Measurements from ENCODE around the gene SYT2. TPM values are rescaled to one million over a fixed set of nuclear protein-coding genes. Genes with fewer than 3 reads are reported as not detected.
"Not testable (repeated sequence)": the region's sequence is repeated elsewhere in the genome, so short reads cannot be mapped to it uniquely, and the experiment has no call there.

SYT2 gene
- total RNA-seq, 2 donors from 2014 or later, result not detected

- intact Hi-C loops (cut with DNase I), result loop anchor here in 1 of 2 donors (10.0 kb wide), 1 partner anchor 55 kb away; no protein-coding TSS in a partner anchor
- no peak for DNase-seq (ENCODE audit: low spot score)
Measured at GRCh38 chr1:202569393-202570322, 140.6 kb downstream of the SYT2 start.

GRCh38 chr1:202568826-202569225 lies 141.4 kb downstream of the SYT2 start:
- intact Hi-C loops (cut with DNase I), result loop anchor here in 1 of 2 donors (10.0 kb wide), 1 partner anchor 54 kb away; no protein-coding TSS in a partner anchor
- DNase-seq (ENCODE audit: low spot score), result no peak

GRCh38 chr1:202568410-202568809 lies 141.8 kb downstream of the SYT2 start:
- no peak for DNase-seq (ENCODE audit: low spot score)
- intact Hi-C loops (cut with DNase I), result loop anchor here in 1 of 2 donors (10.0 kb wide), 1 partner anchor 54 kb away; no protein-coding TSS in a partner anchor

GRCh38 chr1:202567738-202568137 lies 142.5 kb downstream of the SYT2 start:
- intact Hi-C loops (cut with DNase I), result loop anchor here in 1 of 2 donors (10.0 kb wide), 1 partner anchor 53 kb away; no protein-coding TSS in a partner anchor
- DNase-seq (ENCODE audit: low spot score), result no peak

DNA sequence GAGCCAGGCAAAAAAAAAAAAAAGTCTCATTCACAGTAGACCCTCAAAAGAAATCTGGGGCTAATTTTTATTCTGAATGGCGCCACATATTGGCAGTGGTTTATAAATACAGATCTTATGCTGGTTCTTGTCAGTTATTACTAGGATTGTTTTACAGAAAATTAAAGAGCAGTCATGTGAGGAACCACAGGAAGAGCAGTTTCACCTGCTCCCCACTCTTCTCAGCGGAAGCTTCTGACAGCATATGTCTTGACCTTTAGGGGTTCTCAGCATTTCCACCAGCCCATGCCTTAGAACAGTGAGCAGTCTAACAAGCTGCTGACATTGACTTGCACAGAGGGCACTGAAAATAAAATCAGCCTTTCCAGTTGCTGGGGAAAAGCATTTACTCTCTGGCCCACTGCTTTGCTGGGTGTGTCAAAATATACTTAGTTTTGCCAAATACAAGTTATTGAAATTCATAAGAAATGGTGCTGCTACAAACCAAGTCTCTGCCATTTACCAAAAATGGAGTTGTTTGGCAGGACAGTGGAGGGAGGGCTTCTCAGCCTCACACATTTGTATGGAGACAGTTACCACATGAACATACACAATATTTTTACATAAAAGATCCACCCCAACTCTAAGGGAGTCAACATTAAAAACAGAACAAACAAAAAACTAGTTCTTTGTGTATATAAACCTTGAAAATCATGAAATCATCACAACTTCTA lies 144.2 kb downstream of the SYT2 start:
- intact Hi-C loops (cut with DNase I), result loop anchor here in 1 of 2 donors (10.0 kb wide), 1 partner anchor 51 kb away; no protein-coding TSS in a partner anchor
- DNase-seq (ENCODE audit: low spot score), result no peak

- no peak for DNase-seq (ENCODE audit: low spot score)
- intact Hi-C loops (cut with DNase I), result loop anchor here in 1 of 2 donors (10.0 kb wide), 1 partner anchor 50 kb away; no protein-coding TSS in a partner anchor
Measured at GRCh38 chr1:202564958-202565495, 145.2 kb downstream of the SYT2 start.

DNA sequence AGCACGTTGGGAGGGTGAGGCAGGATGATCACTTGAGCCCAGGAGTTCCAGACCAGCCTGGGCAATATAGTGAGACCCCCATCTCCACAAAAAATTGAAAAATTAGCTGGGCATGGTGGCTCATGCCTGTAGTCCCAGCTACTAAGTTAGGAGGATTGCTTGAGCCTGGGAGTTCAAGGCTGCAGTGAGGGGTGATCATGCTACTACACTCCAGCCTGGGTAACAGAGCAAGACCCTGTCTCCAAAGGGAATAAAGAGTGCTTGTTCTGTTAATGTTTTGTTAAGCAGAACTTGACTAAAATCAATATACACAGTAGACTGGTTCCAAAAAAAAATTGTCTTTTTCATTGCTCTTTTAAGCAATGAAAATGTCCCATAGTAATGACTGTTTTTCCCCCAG lies 146.4 kb downstream of the SYT2 start:
- no peak for DNase-seq (ENCODE audit: low spot score)
- intact Hi-C loops (cut with DNase I), result loop anchor here in 1 of 2 donors (10.0 kb wide), 1 partner anchor 49 kb away; no protein-coding TSS in a partner anchor

DNA sequence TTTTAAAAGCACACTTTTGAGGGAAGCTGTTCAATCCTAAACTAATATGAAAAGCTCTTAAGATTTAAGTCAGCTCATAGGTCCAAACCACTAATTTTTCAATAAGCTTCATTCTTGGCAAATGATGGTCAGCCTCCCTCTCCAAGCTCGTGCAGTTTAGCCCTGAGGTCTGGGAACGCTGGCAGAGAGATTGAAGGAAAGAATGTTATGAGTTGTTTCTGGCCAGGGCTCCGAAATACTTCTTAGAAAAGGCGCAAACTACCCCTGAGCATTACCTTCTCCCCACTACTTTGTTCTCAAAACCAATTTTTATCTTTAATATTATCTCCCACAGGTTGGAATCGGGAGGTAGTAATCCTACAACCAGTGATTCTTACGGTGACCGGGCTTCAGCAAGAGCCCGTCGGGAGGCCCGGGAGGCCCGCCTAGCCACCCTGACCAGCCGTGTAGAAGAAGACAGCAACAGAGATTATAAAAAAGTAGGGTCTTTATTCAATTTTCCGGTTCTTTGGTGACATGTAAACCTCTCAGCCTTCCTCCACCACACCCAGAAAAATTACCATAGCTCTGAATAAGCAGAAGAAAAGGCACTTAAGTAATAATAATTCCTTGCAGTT lies 147.7 kb downstream of the SYT2 start:
- DNase-seq (ENCODE audit: low spot score), result no peak
- intact Hi-C loops (cut with DNase I), result loop anchor here in 1 of 2 donors (10.0 kb wide), 1 partner anchor 48 kb away; no protein-coding TSS in a partner anchor

GRCh38 chr1:202561726-202562443 lies 148.4 kb downstream of the SYT2 start:
- no peak for DNase-seq (ENCODE audit: low spot score)
- intact Hi-C loops (cut with DNase I), result loop anchor here in 1 of 2 donors (10.0 kb wide), 1 partner anchor 47 kb away; no protein-coding TSS in a partner anchor

DNA sequence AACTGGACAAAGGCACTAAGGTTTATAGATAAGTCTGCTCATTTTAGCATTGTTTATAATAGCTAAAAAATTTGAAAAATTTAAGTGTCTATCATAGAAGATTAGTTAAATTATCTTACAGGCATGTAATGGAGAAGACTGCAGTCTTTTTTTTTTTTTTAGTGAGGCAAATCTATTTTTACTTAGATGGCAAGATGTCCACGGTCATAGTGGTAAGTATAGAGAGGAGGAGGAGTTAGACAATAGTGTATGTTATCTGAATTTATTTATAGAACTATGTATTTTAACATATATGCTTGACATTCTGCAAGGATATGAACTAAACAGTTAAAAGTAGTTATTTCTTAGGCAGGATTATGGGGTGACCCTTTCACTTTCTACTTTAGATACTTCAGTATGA lies 149.0 kb downstream of the SYT2 start:
- intact Hi-C loops (cut with DNase I), result loop anchor here in 1 of 2 donors (10.0 kb wide), 1 partner anchor 46 kb away; no protein-coding TSS in a partner anchor
- no peak for DNase-seq (ENCODE audit: low spot score)

DNA sequence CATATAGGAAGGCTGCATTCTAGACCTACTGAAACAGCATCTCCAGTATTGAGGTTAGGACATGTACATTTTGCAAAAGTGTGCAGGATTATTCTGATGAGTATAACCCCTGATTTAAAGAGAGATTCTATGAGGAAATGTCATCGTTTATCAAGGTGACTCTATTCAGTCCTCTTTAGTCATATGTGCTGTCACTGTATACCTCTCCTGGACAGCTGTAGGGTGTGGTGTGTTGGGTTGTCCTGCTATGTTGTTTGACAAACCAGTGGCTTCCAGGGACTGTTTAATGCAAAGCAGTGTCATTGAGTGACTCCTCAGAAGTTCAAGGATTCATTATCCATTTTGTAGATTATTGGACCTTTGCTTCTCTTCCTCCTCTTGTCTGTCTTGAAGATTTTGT lies 152.6 kb downstream of the SYT2 start:
- not testable (repeated sequence) for DNase-seq (ENCODE audit: low spot score)

DNA sequence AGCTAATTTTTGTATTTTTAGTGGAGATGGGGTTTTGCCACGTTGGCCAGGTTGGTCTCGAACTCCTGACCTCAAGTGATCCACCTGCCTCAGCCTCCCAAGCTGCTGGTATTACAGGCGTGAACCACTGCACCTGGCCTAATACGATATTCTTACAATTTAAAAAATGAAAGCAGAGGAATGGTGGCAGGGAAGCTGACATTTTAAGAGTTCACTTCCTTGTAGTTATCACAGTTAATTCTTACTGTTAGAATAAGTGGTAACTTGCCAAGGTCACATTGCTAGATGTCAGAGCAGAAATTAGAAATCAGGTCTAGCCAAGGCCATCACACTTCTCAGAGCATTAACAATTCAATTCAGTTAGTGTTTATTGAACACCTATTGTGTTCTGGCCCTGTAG lies 154.2 kb downstream of the SYT2 start:
- intact Hi-C loops (cut with DNase I), result not testable (repeated sequence)

More for the DNA sequence above, 152.6 kb downstream of the SYT2 start:
- intact Hi-C loops (cut with DNase I), result not testable (repeated sequence)

GRCh38 chr1:202554619-202555018 lies 155.6 kb downstream of the SYT2 start:
- intact Hi-C loops (cut with DNase I); DNase-seq (ENCODE audit: low spot score): not testable (repeated sequence)

More for the DNA sequence above, 154.2 kb downstream of the SYT2 start:
- DNase-seq (ENCODE audit: low spot score), result not testable (repeated sequence)

- no peak for DNase-seq (ENCODE audit: low spot score)
- intact Hi-C loops (cut with DNase I), result no loop called here
Measured at GRCh38 chr1:202553560-202554038, 156.7 kb downstream of the SYT2 start.

- intact Hi-C loops (cut with DNase I); DNase-seq (ENCODE audit: low spot score): not testable (repeated sequence)
Measured at GRCh38 chr1:202553078-202553477, 157.2 kb downstream of the SYT2 start.

DNA sequence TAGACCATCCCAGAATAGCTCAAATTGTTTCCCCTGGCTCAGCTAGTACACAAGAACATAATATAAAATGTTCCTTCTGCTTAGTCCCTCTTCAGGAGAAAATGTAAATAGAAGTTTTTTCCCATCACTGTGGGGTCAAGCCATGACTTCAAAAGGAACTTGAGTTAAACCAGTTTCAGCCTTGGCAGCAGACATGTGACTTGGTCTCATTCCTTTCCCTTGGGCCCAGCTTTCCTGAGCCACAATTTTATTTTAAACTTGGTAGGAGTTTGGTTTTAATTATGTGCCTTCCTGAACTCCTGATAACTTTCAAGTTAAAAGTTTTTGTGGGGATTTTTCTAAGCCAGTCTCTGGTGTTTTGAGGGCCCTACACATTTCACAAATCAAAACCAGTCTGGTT lies 157.6 kb downstream of the SYT2 start:
- DNase-seq (ENCODE audit: low spot score); intact Hi-C loops (cut with DNase I): not testable (repeated sequence)

GRCh38 chr1:202551683-202552082 lies 158.6 kb downstream of the SYT2 start:
- intact Hi-C loops (cut with DNase I), result no loop called here
- no peak for DNase-seq (ENCODE audit: low spot score)

- intact Hi-C loops (cut with DNase I); DNase-seq (ENCODE audit: low spot score): not testable (repeated sequence)
Measured at GRCh38 chr1:202550088-202550487, 160.2 kb downstream of the SYT2 start.

Measured in posterior vena cava (tissue), 2 donors.